DOHH2 (cell line): ENCODE measurements around the gene MAD2L1BP.
"Not testable (repeated sequence)": the region's sequence is repeated elsewhere in the genome, so short reads cannot be mapped to it uniquely, and the experiment has no call there.

Source experiments
- H3F3A ChIP-seq: fragments of 200-600 bp; sonication (generic), shearing (Covaris generic); 2 replicates; pipeline ENCODE4 v1.6.0; 2016; ENCODE audit warnings: antibody characterized with exemption, mild to moderate bottlenecking; ENCODE audit not compliant: control insufficient read depth, insufficient read depth
- H3K27ac ChIP-seq: fragments of 200-600 bp; sonication (generic); 2 replicates; pipeline ENCODE4 v1.5.1; 2014; ENCODE audit warnings: low read depth, mild to moderate bottlenecking, low read length, moderate library complexity
- H3K27me3 ChIP-seq: fragments of 200-600 bp; sonication (generic); 2 replicates; pipeline ENCODE4 v1.6.1; 2014; ENCODE audit warnings: mild to moderate bottlenecking, low read length, mixed read lengths; ENCODE audit not compliant: control insufficient read depth
- H3K36me3 ChIP-seq: fragments of 200-600 bp; sonication (generic); 2 replicates; pipeline ENCODE4 v1.6.1; 2014; ENCODE audit warnings: mild to moderate bottlenecking, low read length, moderate library complexity, mixed read lengths; ENCODE audit not compliant: control insufficient read depth
- H3K4me1 ChIP-seq: fragments of 200-600 bp; sonication (generic); 2 replicates; pipeline ENCODE4 v1.6.1; 2014; ENCODE audit warnings: mild to moderate bottlenecking, low read length, mixed read lengths; ENCODE audit not compliant: control insufficient read depth
- H3K4me2 ChIP-seq: fragments of 200-600 bp; sonication (generic); 2 replicates; pipeline ENCODE4 v1.6.0; 2014; ENCODE audit warnings: mild to moderate bottlenecking, low read length, moderate library complexity
- H3K4me3 ChIP-seq: fragments of 200-600 bp; sonication (generic); 2 replicates; pipeline ENCODE4 v1.5.1; 2014; ENCODE audit warnings: mild to moderate bottlenecking, low read length, mixed read lengths
- H3K79me2 ChIP-seq: fragments of 200-600 bp; sonication (generic); 2 replicates; pipeline ENCODE4 v1.6.1; 2014; ENCODE audit warnings: mild to moderate bottlenecking, low read length, mixed read lengths; ENCODE audit not compliant: control insufficient read depth
- H3K9me2 ChIP-seq: fragments of 200-600 bp; sonication (generic); replicated peaks from 2 replicates; pipeline ENCODE4 v1.6.1; 2014; ENCODE audit warnings: mild to moderate bottlenecking, low read length, mixed read lengths; ENCODE audit not compliant: control insufficient read depth
- H3K9me3 ChIP-seq: fragments of 200-600 bp; sonication (generic); 2 replicates; pipeline ENCODE4 v1.6.1; 2014; ENCODE audit warnings: antibody characterized with exemption, low read length, mixed read lengths; ENCODE audit not compliant: control insufficient read depth, insufficient read depth
- H4K20me1 ChIP-seq: fragments of 200-600 bp; sonication (generic); 2 replicates; pipeline ENCODE4 v1.6.0; 2014; ENCODE audit warnings: low read depth, mild to moderate bottlenecking, antibody characterized with exemption, low read length, moderate library complexity; ENCODE audit not compliant: control insufficient read depth, insufficient read depth
- EZH2phosphoT487 ChIP-seq: fragments of 200-600 bp; sonication (generic); IDR thresholded peaks from 2 replicates; pipeline ENCODE4 v1.6.1; 2017; ENCODE audit warnings: borderline replicate concordance, mild to moderate bottlenecking, antibody characterized with exemption, low read length, moderate library complexity, mixed read lengths
- TF ChIP-seq, protein P1 (sequence below): fragments of 200-600 bp; sonication (generic); IDR thresholded peaks from one replicate; pipeline ENCODE4 v1.5.1; 2014; ENCODE audit warnings: antibody characterized with exemption, mild to moderate bottlenecking, low read depth, low read length; ENCODE audit not compliant: poor library complexity, severe bottlenecking

MAD2L1BP gene

GRCh38 chr6:43648248-43648647 is 12.6 kb downstream of the MAD2L1BP start:
- H3K27me3 ChIP-seq = no peaks in the 10 kb centered on the region
- no peaks in the 10 kb centered on the region for H3K9me3 ChIP-seq
- no peaks in the 10 kb centered on the region for H3K36me3 ChIP-seq
- H3K4me1 ChIP-seq = peaks cover 8% of the 10 kb centered on the region
- no peak overlapping the region for H3K4me3 ChIP-seq
- TF ChIP-seq, protein P1, sequence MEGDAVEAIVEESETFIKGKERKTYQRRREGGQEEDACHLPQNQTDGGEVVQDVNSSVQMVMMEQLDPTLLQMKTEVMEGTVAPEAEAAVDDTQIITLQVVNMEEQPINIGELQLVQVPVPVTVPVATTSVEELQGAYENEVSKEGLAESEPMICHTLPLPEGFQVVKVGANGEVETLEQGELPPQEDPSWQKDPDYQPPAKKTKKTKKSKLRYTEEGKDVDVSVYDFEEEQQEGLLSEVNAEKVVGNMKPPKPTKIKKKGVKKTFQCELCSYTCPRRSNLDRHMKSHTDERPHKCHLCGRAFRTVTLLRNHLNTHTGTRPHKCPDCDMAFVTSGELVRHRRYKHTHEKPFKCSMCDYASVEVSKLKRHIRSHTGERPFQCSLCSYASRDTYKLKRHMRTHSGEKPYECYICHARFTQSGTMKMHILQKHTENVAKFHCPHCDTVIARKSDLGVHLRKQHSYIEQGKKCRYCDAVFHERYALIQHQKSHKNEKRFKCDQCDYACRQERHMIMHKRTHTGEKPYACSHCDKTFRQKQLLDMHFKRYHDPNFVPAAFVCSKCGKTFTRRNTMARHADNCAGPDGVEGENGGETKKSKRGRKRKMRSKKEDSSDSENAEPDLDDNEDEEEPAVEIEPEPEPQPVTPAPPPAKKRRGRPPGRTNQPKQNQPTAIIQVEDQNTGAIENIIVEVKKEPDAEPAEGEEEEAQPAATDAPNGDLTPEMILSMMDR = no peak
- no peak for TF ChIP-seq EZH2phosphoT487
- no peaks in the 10 kb centered on the region for H3K9me2 ChIP-seq
- H3K27ac ChIP-seq = no peak overlapping the region
- H4K20me1 ChIP-seq = no peaks in the 10 kb centered on the region
- no peaks in the 10 kb centered on the region for H3K79me2 ChIP-seq
- H3K4me2 ChIP-seq = no peak overlapping the region
- H3F3A ChIP-seq = peaks cover 10% of the 10 kb centered on the region; the same call in 1 of the 2 replicates

- not testable (repeated sequence) for H3K27me3 ChIP-seq
Measured at GRCh38 chr6:43652822-43653221, 17.2 kb downstream of the MAD2L1BP start.

DNA sequence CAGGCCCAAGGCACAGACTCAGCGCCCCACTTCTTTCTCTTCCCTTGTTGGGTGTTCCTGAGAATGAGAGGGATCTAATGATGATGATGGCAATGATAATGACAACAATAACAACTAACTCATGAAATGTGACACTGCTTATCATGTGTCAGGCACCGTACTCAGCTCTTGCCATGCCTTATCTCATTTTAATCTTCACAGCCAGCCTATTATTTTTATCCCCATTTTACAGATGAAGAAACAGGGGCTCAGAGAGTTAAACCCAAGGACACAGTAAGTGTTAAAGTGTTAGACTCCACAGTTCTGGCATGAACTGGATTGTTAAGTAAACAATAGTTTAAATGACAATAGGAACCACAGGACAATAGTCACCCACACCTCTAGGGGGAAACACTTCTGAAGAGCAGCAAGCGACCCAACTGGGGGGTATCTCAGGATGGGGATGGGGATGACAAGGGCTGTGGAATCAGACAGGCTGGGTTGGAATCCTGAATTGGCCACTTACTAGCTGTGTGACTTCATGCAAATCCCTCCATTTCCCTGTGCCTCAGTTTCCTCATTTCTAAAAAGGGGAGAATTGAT is 21.7 kb downstream of the MAD2L1BP start:
- TF ChIP-seq EZH2phosphoT487 = no peak
- TF ChIP-seq, protein P1 = peak; percentile 12

More at GRCh38 chr6:43652822-43653221, 17.2 kb downstream of the MAD2L1BP start:
- not testable (repeated sequence) for H3K27ac ChIP-seq, H3K79me2 ChIP-seq, H3K4me3 ChIP-seq, H3K4me1 ChIP-seq, H4K20me1 ChIP-seq, H3F3A ChIP-seq, H3K4me2 ChIP-seq, H3K9me2 ChIP-seq, H3K9me3 ChIP-seq, H3K36me3 ChIP-seq

GRCh38 chr6:43658161-43658560 is 22.5 kb downstream of the MAD2L1BP start:
- H3K36me3 ChIP-seq = no peaks in the 10 kb centered on the region
- H3K4me1 ChIP-seq = no peaks in the 10 kb centered on the region
- no peak overlapping the region for H3K27ac ChIP-seq
- TF ChIP-seq, protein P1 = no peak
- TF ChIP-seq EZH2phosphoT487 = no peak
- no peaks in the 10 kb centered on the region for H3K9me3 ChIP-seq
- no peaks in the 10 kb centered on the region for H3K79me2 ChIP-seq
- H4K20me1 ChIP-seq = no peaks in the 10 kb centered on the region
- no peaks in the 10 kb centered on the region; the same call in 1 of the 2 replicates for H3F3A ChIP-seq
- no peaks in the 10 kb centered on the region for H3K9me2 ChIP-seq
- no peak overlapping the region for H3K4me3 ChIP-seq
- no peaks in the 10 kb centered on the region for H3K27me3 ChIP-seq
- no peak overlapping the region for H3K4me2 ChIP-seq

More for the DNA sequence above, 21.7 kb downstream of the MAD2L1BP start:
- Histone ChIP-seq H3K4me3 (no peak overlapping the region), H3K36me3 (no peaks in the 10 kb centered on the region), H3K9me2 (no peaks in the 10 kb centered on the region), H3K4me2 (no peak overlapping the region), H3K27ac (no peak overlapping the region), H3K9me3 (no peaks in the 10 kb centered on the region), H3K27me3 (no peaks in the 10 kb centered on the region), H4K20me1 (no peaks in the 10 kb centered on the region), H3K79me2 (no peaks in the 10 kb centered on the region), H3F3A (no peaks in the 10 kb centered on the region; the same call in 1 of the 2 replicates), H3K4me1 (no peaks in the 10 kb centered on the region)

DNA sequence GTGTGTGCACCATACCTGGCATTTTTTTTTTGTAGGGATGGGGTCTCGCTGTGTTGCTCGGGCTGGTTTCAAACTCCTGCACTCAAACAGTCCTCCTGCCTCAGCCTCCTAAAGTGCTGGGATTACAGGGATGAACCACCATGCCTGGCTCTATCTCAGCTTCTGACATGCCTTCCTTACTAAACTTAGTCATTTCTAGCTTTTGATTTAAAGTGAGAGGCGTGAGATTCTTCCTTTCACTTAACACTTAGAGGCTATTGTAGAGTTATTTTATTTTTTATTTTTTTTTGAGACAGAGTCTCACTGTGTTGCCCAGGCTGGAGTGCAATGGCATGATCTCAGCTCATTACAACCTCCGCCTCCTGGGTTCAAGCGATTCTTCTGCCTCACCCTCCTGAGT is 27.3 kb downstream of the MAD2L1BP start:
- H4K20me1 ChIP-seq, H3K79me2 ChIP-seq, H3K9me3 ChIP-seq: not testable (repeated sequence)

More for the DNA sequence above, 27.3 kb downstream of the MAD2L1BP start:
- not testable (repeated sequence) for H3K36me3 ChIP-seq, H3K9me2 ChIP-seq, H3K27ac ChIP-seq, H3F3A ChIP-seq, H3K4me2 ChIP-seq, H3K4me3 ChIP-seq, H3K4me1 ChIP-seq, H3K27me3 ChIP-seq
